ENCODE measurements around the gene PRDX5. TPM values are rescaled to one million over a fixed set of nuclear protein-coding genes. Genes with fewer than 3 reads are reported as not detected.

Gene PRDX5
- total RNA-seq, 4 donors from 2014 or later = 97.1 to 156 (median 113) TPM

GRCh38 chr11:64337538-64338249, 19.8 kb downstream of the PRDX5 start:
- no peaks in the 10 kb centered on the region for H3K36me3 ChIP-seq
- no peak for DNase-seq

GRCh38 chr11:64338716-64339115, 20.8 kb downstream of the PRDX5 start:
- intact Hi-C loops (cut with DNase I; ENCODE audit: low total_unique reads) = no loop called here

More at GRCh38 chr11:64337538-64338249, 19.8 kb downstream of the PRDX5 start:
- Histone ChIP-seq H3K9me3 (no peaks in the 10 kb centered on the region), H3K27me3 (no peaks in the 10 kb centered on the region), H3K4me1 (no peaks in the 10 kb centered on the region), H3K27ac (no peak overlapping the region), H3K4me3 (no peak overlapping the region)
- intact Hi-C loops (cut with DNase I; ENCODE audit: low total_unique reads) = no loop called here
- no peak for TF ChIP-seq POLR2A (IDR thresholded peaks at IDR 0.05)
- TF ChIP-seq, protein P1, sequence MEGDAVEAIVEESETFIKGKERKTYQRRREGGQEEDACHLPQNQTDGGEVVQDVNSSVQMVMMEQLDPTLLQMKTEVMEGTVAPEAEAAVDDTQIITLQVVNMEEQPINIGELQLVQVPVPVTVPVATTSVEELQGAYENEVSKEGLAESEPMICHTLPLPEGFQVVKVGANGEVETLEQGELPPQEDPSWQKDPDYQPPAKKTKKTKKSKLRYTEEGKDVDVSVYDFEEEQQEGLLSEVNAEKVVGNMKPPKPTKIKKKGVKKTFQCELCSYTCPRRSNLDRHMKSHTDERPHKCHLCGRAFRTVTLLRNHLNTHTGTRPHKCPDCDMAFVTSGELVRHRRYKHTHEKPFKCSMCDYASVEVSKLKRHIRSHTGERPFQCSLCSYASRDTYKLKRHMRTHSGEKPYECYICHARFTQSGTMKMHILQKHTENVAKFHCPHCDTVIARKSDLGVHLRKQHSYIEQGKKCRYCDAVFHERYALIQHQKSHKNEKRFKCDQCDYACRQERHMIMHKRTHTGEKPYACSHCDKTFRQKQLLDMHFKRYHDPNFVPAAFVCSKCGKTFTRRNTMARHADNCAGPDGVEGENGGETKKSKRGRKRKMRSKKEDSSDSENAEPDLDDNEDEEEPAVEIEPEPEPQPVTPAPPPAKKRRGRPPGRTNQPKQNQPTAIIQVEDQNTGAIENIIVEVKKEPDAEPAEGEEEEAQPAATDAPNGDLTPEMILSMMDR (IDR thresholded peaks at IDR 0.05) = no peak

DNA sequence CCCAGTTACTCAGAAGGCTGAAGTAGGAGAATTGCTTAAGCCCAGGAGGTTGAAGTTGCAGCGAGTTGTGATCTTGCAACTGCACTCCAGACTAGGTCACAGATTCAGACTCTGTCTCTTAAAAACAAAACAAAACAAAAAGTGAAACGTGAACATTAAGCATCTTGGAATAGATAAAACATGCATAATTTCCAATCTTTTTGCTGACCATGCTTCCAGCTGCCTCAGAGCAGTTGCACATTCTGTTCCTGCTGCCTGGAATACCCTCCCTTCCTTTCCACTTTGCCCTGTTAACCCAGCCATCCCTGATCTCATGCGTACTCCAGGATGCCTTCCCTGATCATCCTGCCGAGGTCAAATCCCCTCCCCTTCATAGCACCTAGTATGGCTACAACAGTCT, 21.4 kb downstream of the PRDX5 start:
- DNase-seq = no peak
- Histone ChIP-seq H3K4me1 (no peaks in the 10 kb centered on the region), H3K27me3 (no peaks in the 10 kb centered on the region), H3K9me3 (no peaks in the 10 kb centered on the region), H3K36me3 (no peaks in the 10 kb centered on the region), H3K4me3 (no peak overlapping the region), H3K27ac (no peak overlapping the region)
- intact Hi-C loops (cut with DNase I; ENCODE audit: low total_unique reads) = no loop called here
- TF ChIP-seq POLR2A (IDR thresholded peaks at IDR 0.05) = no peak
- TF ChIP-seq, protein P1 (IDR thresholded peaks at IDR 0.05) = no peak

More at GRCh38 chr11:64338716-64339115, 20.8 kb downstream of the PRDX5 start:
- no peaks in the 10 kb centered on the region for H3K4me1 ChIP-seq
- H3K4me3 ChIP-seq = no peak overlapping the region
- DNase-seq = no peak
- no peaks in the 10 kb centered on the region for H3K27me3 ChIP-seq
- H3K9me3 ChIP-seq = no peaks in the 10 kb centered on the region
- no peaks in the 10 kb centered on the region for H3K36me3 ChIP-seq
- no peak for TF ChIP-seq POLR2A (IDR thresholded peaks at IDR 0.05)
- TF ChIP-seq, protein P1 (IDR thresholded peaks at IDR 0.05) = no peak
- H3K27ac ChIP-seq = no peak overlapping the region

- H3K4me3 ChIP-seq = no peak within 1 kb of the TSS
- intact Hi-C loops (cut with DNase I; ENCODE audit: low total_unique reads) = no loop called here
- TF ChIP-seq, protein P1 (IDR thresholded peaks at IDR 0.05) = no peak
- no peak for TF ChIP-seq POLR2A (IDR thresholded peaks at IDR 0.05)
- no peak for DNase-seq
- no peaks in the 10 kb centered on the region for H3K36me3 ChIP-seq
- H3K27ac ChIP-seq = no peak within 1 kb of the TSS
- no peaks in the 10 kb centered on the region for H3K4me1 ChIP-seq
- H3K27me3 ChIP-seq = no peaks in the 10 kb centered on the region
- H3K9me3 ChIP-seq = no peaks in the 10 kb centered on the region
These were observed 22.0 kb downstream of the PRDX5 start, which contains the start of gene CCDC88B for GRCh38 chr11:64339754-64340408. CCDC88B (plus strand) TSS chr11:64340204; CDS start chr11:64340267, 63 bp downstream.

DNA sequence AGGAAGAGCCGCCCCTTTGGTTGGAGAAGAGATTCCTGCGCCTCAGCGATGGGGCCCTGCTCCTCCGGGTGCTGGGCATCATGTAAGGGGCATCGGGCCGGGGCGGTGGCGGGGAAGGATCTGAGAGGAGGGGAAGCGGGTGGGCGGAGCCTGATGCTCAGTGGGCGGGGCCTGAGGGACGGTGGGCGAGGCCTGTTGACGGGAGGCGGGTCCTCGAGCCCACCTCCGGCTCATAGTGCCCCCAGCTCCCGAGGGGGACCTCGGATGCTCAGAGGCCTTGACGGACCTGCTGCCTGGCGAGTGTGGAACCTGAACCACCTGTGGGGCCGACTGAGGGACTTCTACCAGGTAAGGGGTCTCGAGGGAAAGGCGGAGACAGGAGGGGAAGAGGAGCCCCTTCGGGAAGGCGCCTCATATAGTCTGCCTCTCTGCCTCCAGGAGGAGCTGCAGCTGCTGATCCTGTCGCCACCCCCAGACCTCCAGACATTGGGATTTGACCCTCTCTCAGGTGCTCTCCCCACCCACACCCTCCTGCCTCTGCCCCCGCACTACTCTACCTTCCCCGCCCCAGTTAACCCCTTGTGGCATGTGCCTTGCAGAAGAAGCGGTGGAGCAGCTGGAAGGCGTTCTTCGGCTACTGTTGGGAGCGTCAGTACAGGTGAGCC, 22.9 kb downstream of the PRDX5 start:
- intact Hi-C loops (cut with DNase I; ENCODE audit: low total_unique reads) = no loop called here
- H3K36me3 ChIP-seq = no peaks in the 10 kb centered on the region
- no peak for DNase-seq
- no peak overlapping the region for H3K27ac ChIP-seq
- no peaks in the 10 kb centered on the region for H3K27me3 ChIP-seq
- no peaks in the 10 kb centered on the region for H3K9me3 ChIP-seq
- H3K4me3 ChIP-seq = no peak overlapping the region
- no peaks in the 10 kb centered on the region for H3K4me1 ChIP-seq
- no peak for TF ChIP-seq POLR2A (IDR thresholded peaks at IDR 0.05)
- TF ChIP-seq, protein P1 (IDR thresholded peaks at IDR 0.05) = no peak

Data from uterus (tissue), 4 donors.